Glomerular visceral epithelial cell (primary cell): ENCODE data around the gene MROH2A.

Experiments
- DNase-seq: peaks from one replicate; pipeline ENCODE4 v3.0.0-alpha.2; 2016; ENCODE audit errors: extremely low spot score

The MROH2A gene

GRCh38 chr2:233799087-233799665, 21.0 kb downstream of the MROH2A start:
- no peak for DNase-seq

- no peak for DNase-seq
These were observed 21.6 kb downstream of the MROH2A start for GRCh38 chr2:233799716-233800115.

DNA sequence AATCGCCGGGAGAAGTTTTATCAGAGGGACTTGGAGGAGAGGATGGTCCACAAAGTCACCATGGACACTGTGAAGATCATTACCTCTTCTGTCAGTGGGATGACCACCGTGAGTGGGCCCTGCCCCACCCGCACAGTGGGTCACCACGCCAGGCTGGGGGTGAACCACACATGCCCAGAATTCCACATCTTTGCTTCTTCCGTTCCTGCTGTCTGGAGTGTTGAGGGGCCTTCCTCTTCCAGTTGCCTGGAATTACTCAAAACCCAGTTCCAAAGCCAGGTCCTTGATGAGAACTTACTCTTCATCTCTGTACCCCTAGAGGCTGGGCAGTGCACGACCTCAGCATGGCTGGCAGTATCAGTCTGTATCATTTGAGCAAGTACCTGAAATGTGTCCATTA, 22.1 kb downstream of the MROH2A start:
- DNase-seq: no peak

GRCh38 chr2:233801357-233802131, 23.4 kb downstream of the MROH2A start:
- peak; percentile 69 for DNase-seq

GRCh38 chr2:233802132-233802815, 24.1 kb downstream of the MROH2A start:
- no peak for DNase-seq

- DNase-seq: no peak
These were observed 25.3 kb downstream of the MROH2A start for GRCh38 chr2:233803292-233803911.

DNA sequence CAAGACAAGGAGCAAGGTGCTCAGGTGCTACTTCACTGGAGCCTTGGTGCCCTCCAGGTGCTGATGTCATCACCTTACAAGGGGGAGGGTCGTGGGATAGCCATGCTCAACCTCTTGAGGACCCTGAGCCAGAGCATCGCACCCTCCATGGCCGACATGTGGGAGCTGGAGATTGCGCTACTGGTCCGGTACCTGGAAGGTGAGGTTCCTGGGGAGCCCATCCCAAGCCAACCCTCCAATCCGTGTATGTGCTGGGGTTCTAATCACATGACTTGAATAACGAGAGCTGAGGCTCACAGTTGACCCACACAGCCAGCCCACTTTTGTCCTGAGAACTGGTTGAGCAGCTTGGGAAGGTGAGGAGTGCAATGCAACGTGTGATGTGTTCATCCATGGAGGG, 25.9 kb downstream of the MROH2A start:
- DNase-seq: no peak

DNA sequence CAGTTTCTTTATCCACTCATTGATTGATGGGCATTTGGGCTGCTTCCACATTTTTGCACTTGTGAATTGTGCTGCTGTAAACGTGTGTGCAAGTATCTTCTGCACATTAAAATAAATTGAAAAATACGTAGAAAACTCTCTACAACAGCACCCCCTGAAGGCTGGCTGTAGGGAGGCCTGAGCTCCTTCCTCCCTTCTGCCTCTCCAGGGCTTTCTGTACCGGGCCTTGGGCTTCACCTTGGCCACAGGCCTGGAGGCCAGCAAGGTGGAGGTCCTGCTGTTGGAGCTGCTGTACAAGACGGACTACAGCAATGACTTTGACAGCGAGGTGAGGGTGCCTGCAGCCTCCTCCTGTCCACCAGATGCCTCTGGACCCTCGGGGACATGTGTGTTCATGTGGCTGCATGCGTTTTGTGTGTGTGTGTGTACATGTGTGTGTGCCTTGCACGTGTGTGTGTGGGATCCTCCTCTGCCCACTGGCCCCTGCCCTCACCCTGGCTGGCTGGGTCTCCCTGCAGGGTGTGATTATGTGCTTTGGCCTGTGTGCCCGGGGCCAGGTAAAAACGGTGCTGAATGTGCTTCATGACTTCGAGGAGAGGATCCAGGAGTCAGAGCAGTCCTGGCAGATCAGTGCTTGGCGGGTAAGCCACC, 29.2 kb downstream of the MROH2A start:
- no peak for DNase-seq

DNA sequence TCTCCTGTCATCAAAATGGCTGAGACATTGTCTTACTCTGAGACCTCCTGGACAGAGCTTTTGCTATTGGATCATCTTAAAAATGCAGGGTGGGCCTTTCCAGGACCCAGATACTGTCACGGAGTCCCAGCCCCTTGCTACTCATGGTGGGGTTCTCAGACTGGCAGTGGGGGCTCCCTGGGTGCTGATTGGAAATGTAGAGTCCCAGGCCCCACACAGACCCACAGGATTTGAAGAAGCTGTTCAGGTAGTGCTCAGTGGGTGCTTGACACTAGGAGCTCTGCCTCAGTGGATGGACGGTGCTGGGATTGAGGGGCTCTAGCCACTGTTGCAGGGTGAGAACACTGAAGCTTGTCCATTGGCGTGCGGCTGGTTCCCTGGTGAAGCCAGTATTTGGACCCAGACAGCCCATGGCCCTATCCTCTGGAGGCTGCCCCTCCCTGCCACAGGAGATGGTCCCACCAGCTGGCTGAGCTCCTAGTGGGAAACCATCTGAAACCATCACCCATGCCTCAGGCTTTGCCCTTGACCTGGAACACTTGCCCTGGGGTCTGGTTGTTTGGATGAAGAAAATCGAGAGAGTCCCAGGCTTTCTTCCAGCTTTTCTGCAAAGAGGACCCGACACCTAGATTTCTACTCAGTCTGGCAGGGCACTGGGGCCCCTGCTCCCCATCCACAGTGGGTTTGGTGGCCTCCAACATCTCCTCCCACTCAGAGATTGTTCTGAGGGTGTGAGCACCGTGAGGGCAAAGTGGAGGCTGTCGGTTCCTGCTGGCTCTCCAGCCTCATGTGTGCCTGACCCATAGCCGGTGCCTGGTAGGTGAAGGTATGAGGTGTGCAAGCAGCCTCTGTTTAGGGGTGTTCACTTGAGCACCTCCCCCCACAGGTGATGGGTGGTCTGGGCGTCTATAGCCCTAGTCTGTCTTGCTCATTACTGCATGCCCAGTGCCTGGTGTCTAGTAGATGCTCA, 30.1 kb downstream of the MROH2A start:
- no peak for DNase-seq

- DNase-seq: no peak
These were observed 32.3 kb downstream of the MROH2A start for GRCh38 chr2:233810385-233810784.

- DNase-seq: no peak
These were observed 33.0 kb downstream of the MROH2A start for GRCh38 chr2:233811087-233811486.

- no peak for DNase-seq
These were observed 33.6 kb downstream of the MROH2A start for GRCh38 chr2:233811732-233812131.

DNA sequence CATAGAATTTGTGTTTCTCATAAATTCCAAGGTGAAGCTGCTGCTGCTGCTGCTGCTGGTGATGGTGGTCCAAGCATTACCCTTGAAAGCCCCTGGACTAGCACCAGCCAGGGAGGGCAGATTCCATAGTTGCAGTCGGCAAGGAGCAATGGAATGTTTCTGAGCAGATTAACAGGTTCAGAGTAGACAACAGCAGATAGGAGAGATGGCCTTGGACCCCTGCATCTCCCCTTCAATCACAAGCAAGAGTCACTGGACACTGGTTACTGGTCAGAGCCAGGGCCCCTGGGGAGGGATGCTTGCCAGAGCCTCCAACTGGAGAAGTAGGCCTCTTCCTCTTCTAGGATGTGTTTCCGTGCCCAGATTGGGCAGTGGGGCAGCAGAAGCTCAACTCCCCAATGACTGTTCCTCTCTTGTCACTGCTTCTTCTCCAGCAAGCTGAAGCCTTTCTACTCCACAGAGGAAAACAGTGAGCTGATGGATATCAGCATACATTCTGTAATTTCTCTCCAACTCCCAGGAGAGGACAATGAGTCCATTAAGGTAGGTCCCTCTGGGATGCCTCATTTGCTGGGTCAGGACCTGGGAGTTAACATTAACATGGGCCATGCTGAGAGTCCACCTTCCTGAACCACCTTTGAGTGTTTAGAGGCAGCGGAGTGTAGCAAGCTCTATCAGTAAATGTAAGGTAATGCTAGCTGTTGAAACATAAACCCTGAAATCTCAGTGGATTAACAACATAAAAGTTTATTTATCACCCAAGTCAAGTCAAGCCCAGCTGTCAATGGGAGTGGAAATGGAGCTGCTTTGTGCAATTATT, 35.3 kb downstream of the MROH2A start:
- no peak for DNase-seq

DNA sequence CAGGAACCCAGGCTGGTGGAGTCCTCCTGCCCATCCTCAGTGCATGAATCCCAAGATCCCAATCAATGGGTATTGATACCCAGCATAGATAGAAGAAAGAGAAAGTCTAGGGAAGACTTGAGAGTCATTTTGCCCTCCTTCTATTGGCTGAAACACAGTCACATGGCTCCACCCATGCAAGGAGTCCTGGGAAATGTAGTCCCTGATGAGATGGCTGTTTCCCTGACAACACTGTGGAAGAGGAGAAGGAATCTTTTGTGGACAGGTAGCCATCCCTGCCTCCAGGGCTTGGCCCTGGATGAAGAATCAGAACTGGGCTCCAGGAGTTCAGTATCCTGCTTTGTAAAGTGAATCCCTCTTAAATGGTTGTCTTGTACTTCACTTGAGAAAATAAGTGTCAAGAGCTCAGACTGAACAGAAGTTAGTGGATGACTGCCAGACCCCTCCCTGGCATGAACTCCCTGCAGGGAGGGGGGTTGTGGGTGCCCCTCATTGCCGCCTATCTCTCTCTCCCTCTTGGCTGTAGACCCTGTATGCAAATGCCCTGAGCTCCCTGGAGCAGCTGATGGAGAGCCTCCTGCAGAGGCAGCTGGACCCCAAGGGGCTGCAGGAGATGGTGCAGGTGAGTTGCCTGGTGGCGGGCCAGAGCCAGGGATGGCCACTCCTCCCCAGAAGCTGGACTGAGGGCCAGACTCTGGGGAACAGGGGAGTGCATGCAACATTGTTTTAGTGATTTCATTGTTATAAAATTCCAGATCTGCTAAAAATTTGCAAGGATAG, 36.1 kb downstream of the MROH2A start:
- DNase-seq: no peak

- DNase-seq: no peak
These were observed 37.7 kb downstream of the MROH2A start for GRCh38 chr2:233815861-233816260.

- DNase-seq: no peak
These were observed 38.2 kb downstream of the MROH2A start for GRCh38 chr2:233816334-233816733.

DNA sequence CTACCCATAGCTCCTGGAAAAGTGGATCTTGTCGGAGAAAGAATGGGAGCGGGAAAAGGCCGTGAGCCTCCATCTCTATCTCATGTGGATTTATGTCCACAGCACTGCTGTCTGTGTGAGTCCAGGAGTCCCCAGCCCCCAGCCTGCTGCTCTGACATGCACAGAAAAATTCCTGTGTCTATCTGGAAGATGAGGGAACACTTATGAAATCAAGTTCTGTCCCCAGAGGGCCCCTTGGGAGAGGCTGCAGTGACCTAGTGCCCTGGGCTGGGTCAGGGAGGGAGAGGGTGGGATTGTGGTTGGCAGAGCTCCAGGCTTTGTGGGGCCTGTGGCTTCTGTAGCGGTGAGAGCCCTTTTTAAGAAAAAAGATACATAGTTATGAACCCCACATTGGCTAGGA, 38.6 kb downstream of the MROH2A start:
- no peak for DNase-seq

DNA sequence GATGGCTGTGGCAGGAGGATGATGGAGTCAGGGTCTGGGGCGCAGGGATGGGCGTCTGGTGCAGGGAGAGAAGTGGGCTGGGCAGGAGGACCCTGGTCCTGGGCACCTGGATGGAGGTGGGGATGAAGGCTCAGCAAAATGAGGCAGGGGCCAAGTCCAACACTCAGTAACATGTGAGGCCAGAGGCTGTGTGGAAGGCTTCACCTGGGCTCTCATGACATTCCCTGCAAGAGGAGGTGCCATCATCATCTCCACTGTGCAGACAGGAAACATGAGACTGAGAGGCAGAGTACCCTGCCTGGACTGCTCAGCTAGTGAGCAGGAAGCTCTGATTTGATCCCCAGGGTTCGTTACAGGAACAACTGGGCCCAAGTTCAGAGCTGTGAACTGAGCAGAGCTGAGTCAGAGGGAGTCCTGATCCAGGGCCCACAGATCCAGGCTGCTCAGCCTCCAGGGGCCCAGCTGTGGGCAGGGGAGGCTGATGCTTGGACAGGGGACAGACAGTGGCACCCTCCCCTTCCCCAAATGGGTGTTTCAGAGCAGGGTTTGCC, 39.3 kb downstream of the MROH2A start:
- no peak for DNase-seq
